IMR-90 (cell line): ENCODE data around the gene RAB36. TPM values are rescaled to one million over a fixed set of nuclear protein-coding genes. Genes with fewer than 3 reads are reported as not detected.

ENCODE experiments used
- ATAC-seq: fragments of 200-7000 bp; cut with Tn5 transposase; 2 replicates; pipeline ENCODE4 v1.9.1; 2020; ENCODE audit warnings: low read depth, mild to moderate bottlenecking, moderate library complexity
- BruUV-seq: library from RNA; stranded (reverse); fragments of 400-500 nt; replicated peaks from 2 replicates; lab custom pipeline; 2021; lab: Mats Ljungman, UMichigan
- CTCF ChIA-PET: fragments of 300-600 bp; formaldehyde crosslinking; extraction: SDS; loops from one replicate; lab custom pipeline; 2021; ENCODE audit warnings: antibody characterized with exemption; lab: Yijun Ruan, JAX
- POLR2A ChIA-PET: fragments of 300-600 bp; sonication (Branson Sonifier 250); formaldehyde crosslinking; loops from one replicate; lab custom pipeline; 2022; ENCODE audit warnings: antibody characterized with exemption; ENCODE audit not compliant: unreplicated experiment; lab: Charles Lee
- DNase-seq: peaks from one replicate; pipeline ENCODE4 v3.0.0; 2013
- H2AFZ ChIP-seq: replicated peaks from 2 replicates; pipeline ENCODE3; 2013; ENCODE audit warnings: low read length, mild to moderate bottlenecking; ENCODE audit not compliant: poor library complexity
- H2AK5ac ChIP-seq: 2 replicates; pipeline ENCODE4 v1.6.1; 2013; ENCODE audit warnings: low read depth, low read length, inconsistent platforms
- H2AK9ac ChIP-seq: replicated peaks from 2 replicates; pipeline ENCODE3; 2013; ENCODE audit warnings: mild to moderate bottlenecking, low read depth, low read length, moderate library complexity; ENCODE audit not compliant: poor library complexity
- H2BK120ac ChIP-seq: 2 replicates; pipeline ENCODE4 v1.6.1; 2013; ENCODE audit warnings: low read depth, low read length, inconsistent platforms
- H2BK15ac ChIP-seq: 3 replicates; pipeline ENCODE4 v1.6.1; 2013; ENCODE audit warnings: low read depth, low read length, inconsistent platforms
- H2BK20ac ChIP-seq: 2 replicates; pipeline ENCODE4 v1.6.1; 2013; ENCODE audit warnings: low read depth, mild to moderate bottlenecking, inconsistent platforms, low read length, moderate library complexity
- H2BK5ac ChIP-seq: 2 replicates; pipeline ENCODE4 v1.6.1; 2013; ENCODE audit warnings: mild to moderate bottlenecking, low read depth, low read length, inconsistent platforms; ENCODE audit not compliant: poor library complexity, severe bottlenecking
- H3K14ac ChIP-seq: replicated peaks from 2 replicates; pipeline ENCODE4 v1.6.1; 2013; ENCODE audit warnings: low read depth, low read length, inconsistent platforms
- H3K18ac ChIP-seq: 2 replicates; pipeline ENCODE4 v1.6.1; 2013; ENCODE audit warnings: low read depth, low read length, control low read depth
- H3K23ac ChIP-seq: 2 replicates; pipeline ENCODE4 v1.6.1; 2013; ENCODE audit warnings: low read depth, low read length, inconsistent platforms
- H3K27ac ChIP-seq: 2 replicates; pipeline ENCODE4 v1.5.1; 2013; ENCODE audit warnings: mild to moderate bottlenecking, control low read depth, low read length; ENCODE audit not compliant: insufficient read depth
- H3K27me3 ChIP-seq: 2 replicates; pipeline ENCODE4 v1.6.1; 2013; ENCODE audit warnings: low read length; ENCODE audit not compliant: control insufficient read depth, insufficient read depth
- H3K36me3 ChIP-seq: 2 replicates; pipeline ENCODE4 v1.6.1; 2013; ENCODE audit warnings: low read length, mixed read lengths; ENCODE audit not compliant: control insufficient read depth, insufficient read depth
- H3K4ac ChIP-seq: 2 replicates; pipeline ENCODE4 v1.6.1; 2013; ENCODE audit warnings: low read depth, low read length, inconsistent platforms
- H3K4me1 ChIP-seq: 2 replicates; pipeline ENCODE4 v1.6.1; 2013; ENCODE audit warnings: low read length, mixed read lengths; ENCODE audit not compliant: control insufficient read depth, insufficient read depth
- H3K4me2 ChIP-seq: 2 replicates; pipeline ENCODE4 v1.6.1; 2013; ENCODE audit warnings: low read depth, mild to moderate bottlenecking, control low read depth, low read length, moderate library complexity
- H3K4me3 ChIP-seq: 2 replicates; pipeline ENCODE4 v1.5.1; 2013; ENCODE audit warnings: low read depth, mild to moderate bottlenecking, control low read depth, low read length, moderate library complexity; ENCODE audit not compliant: insufficient read depth
- H3K56ac ChIP-seq: 2 replicates; pipeline ENCODE4 v1.6.1; 2013; ENCODE audit warnings: low read length, inconsistent platforms; ENCODE audit not compliant: insufficient read depth; ENCODE audit errors: extremely low read depth
- H3K79me1 ChIP-seq, 2 experiments: 2 replicates each; pipeline ENCODE4 v1.6.1; 2013; ENCODE audit warnings: low read length in 2 of 2, inconsistent platforms in 1 of 2, low read depth in 1 of 2
- H3K9ac ChIP-seq: 2 replicates; pipeline ENCODE4 v1.6.1; 2013; ENCODE audit warnings: low read depth, low read length, control low read depth
- H3K9me1 ChIP-seq: 2 replicates; pipeline ENCODE4 v1.6.1; 2013; ENCODE audit warnings: low read length, inconsistent platforms; ENCODE audit not compliant: insufficient read depth
- H3K9me3 ChIP-seq: 2 replicates; pipeline ENCODE4 v1.6.1; 2013; ENCODE audit warnings: low read length; ENCODE audit not compliant: control insufficient read depth, insufficient read depth
- H4K20me1 ChIP-seq: 2 replicates; pipeline ENCODE4 v1.6.1; 2013; ENCODE audit warnings: low read length, inconsistent platforms; ENCODE audit not compliant: insufficient read depth
- H4K5ac ChIP-seq: 2 replicates; pipeline ENCODE4 v1.6.1; 2013; ENCODE audit warnings: mild to moderate bottlenecking, low read depth, low read length, control low read depth
- H4K8ac ChIP-seq, 2 experiments: 2 replicates each; pipeline ENCODE4 v1.6.1; 2013; ENCODE audit warnings: low read depth in 2 of 2, low read length in 2 of 2, control low read depth in 1 of 2, inconsistent platforms in 1 of 2
- H4K91ac ChIP-seq: 2 replicates; pipeline ENCODE4 v1.6.1; 2013; ENCODE audit warnings: low read depth, low read length, inconsistent platforms; ENCODE audit not compliant: insufficient read depth
- BHLHE40 ChIP-seq: fragments of 150-350 bp; IDR thresholded peaks from 2 replicates; pipeline ENCODE4 v1.6.1; 2016; ENCODE audit warnings: mild to moderate bottlenecking, low read depth, low read length
- MAFK ChIP-seq: IDR thresholded peaks from 2 replicates; pipeline ENCODE4 v1.6.1; 2012; ENCODE audit warnings: low read depth, low read length, improper control_type of control experiment
- RAD21 ChIP-seq: IDR thresholded peaks from 2 replicates; pipeline ENCODE4 v1.6.1; 2012; ENCODE audit warnings: low read length, improper control_type of control experiment
- RCOR1 ChIP-seq: IDR thresholded peaks from 2 replicates; pipeline ENCODE4 v1.6.1; 2012; ENCODE audit warnings: mild to moderate bottlenecking, low read length, improper control_type of control experiment; ENCODE audit not compliant: insufficient replicate concordance
- SMC3 ChIP-seq: fragments of 150-350 bp; IDR thresholded peaks from 2 replicates; pipeline ENCODE4 v1.6.1; 2016; ENCODE audit warnings: low read depth, mild to moderate bottlenecking, antibody characterized with exemption, low read length, moderate library complexity
- WGBS, 2 experiments: methylation state at CpG; one replicate each; pipeline versions ENCODE4 v1.1.5 to v1.1.7; 2013; ENCODE audit warnings: missing lambda C conversion rate in 2 of 2; ENCODE audit not compliant: insufficient read length in 1 of 2; ENCODE audit errors: extremely low coverage in 2 of 2; 5-methylcytosine and 5-hydroxymethylcytosine counted together
- dilution Hi-C: fragments of 300-500 bp; cut with HindIII; formaldehyde crosslinking; loops from one replicate; pipeline ENCODE4 v1.14.3; 2018; ENCODE audit warnings: low sequenced_read_pairs; ENCODE audit not compliant: unreplicated experiment
- in situ Hi-C: fragments of 300-500 bp; cut with MboI; formaldehyde crosslinking; loops from 3 replicates; pipeline ENCODE4 v1.14.3; 2019; ENCODE audit warnings: low sequenced_read_pairs, inconsistent platforms, mixed read lengths
- intact Hi-C: fragments of 100-400 bp; cut with micrococcal nuclease; formaldehyde crosslinking; loops from 2 replicates; pipeline ENCODE4 v1.10.0; 2022
- polyA plus RNA-seq, 3 experiments: library from polyadenylated mRNA; depleted of rRNA; stranded (reverse); fragments of >200 nt; gene quantifications; 2 replicates each; pipeline ENCODE4 v1.2.3, GENCODE V29; 2012; ENCODE audit warnings: low replicate concordance in 1 of 3
- total RNA-seq: library from RNA; depleted of rRNA; stranded (reverse); fragments of >200 nt; gene quantifications from 2 replicates; pipeline ENCODE4 v1.2.3, GENCODE V29; 2012

Gene RAB36
- total and polyA plus RNA-seq, 2 of the 4 experiments (the other 2 are of a cell fraction), result 3.6 to 4.0 TPM

- Histone ChIP-seq H2BK120ac (no peak overlapping the region), H3K9me1 (no peaks in the 10 kb centered on the region), H3K9me3 (no peaks in the 10 kb centered on the region), H3K4me3 (no peak overlapping the region), H2AFZ (no peak overlapping the region), H3K4me1 (no peaks in the 10 kb centered on the region), H4K5ac (no peak overlapping the region), H3K27me3 (no peaks in the 10 kb centered on the region; the same call in 1 of the 2 replicates), H3K18ac (no peak overlapping the region), H3K9ac (no peak overlapping the region), H3K4ac (no peak overlapping the region), H3K14ac (no peak overlapping the region), H2AK5ac (no peak overlapping the region), H3K36me3 (no peaks in the 10 kb centered on the region), H3K27ac (no peak overlapping the region), H2BK15ac (no peak overlapping the region), H4K20me1 (no peaks in the 10 kb centered on the region), H3K4me2 (no peak overlapping the region), H2AK9ac (no peak overlapping the region), H4K91ac (no peak overlapping the region), H4K8ac (no peak overlapping the region), H2BK5ac (no peak overlapping the region), H3K79me1 (no peaks in the 10 kb centered on the region), H2BK20ac (no peak overlapping the region), H3K56ac (no peak overlapping the region), H3K23ac (no peak overlapping the region)
- POLR2A ChIA-PET, result no interaction called here
- CTCF ChIA-PET, result no interaction called here
- dilution Hi-C loops (no loop called here), in situ Hi-C loops (no loop called here), intact Hi-C loops (no loop called here)
- no peak for TF ChIP-seq MAFK
- TF ChIP-seq SMC3, result no peak
- no peak for TF ChIP-seq BHLHE40
- TF ChIP-seq RCOR1, result no peak
- no peak for TF ChIP-seq RAD21
- DNase-seq (no peak), ATAC-seq (no peak)
- WGBS, 2 experiments, result 60% methylated on average over 1 of the region's 3 CpGs; no CpG with 5 or more reads in 1 of the 2 experiments
- no TSS peak for BruUV-seq
Observed at GRCh38 chr22:23102776-23103175, 42.5 kb upstream of the RAB36 start.
